Sciatic nerve (tissue), 2 donors: ENCODE results near the gene CAPSL. TPM values are rescaled to one million over a fixed set of nuclear protein-coding genes. Genes with fewer than 3 reads are reported as not detected.
"Not testable (repeated sequence)": the region's sequence is repeated elsewhere in the genome, so short reads cannot be mapped to it uniquely, and the experiment has no call there.

Experiments used
- ATAC-seq: fragments of 200-7000 bp; cut with Tn5 transposase; one replicate; pipeline ENCODE4 v1.9.1; 2020; ENCODE audit warnings: mild to moderate bottlenecking, moderate library complexity
- DNase-seq: peaks from one replicate; pipeline ENCODE4 v3.0.0-alpha.2; 2020; ENCODE audit warnings: low spot score
- intact Hi-C: fragments of 100-400 bp; cut with DNase I; formaldehyde crosslinking; loops from one replicate; pipeline ENCODE4 v1.14.2; 2022
- total RNA-seq: library from RNA; stranded (reverse); fragmentation: NEBNext Ultra II Directional; extraction: Animal tissue kit (Norgen Biotek cat#: 25700); gene quantifications from one replicate; pipeline ENCODE4 v1.2.1, GENCODE V29; 2021
- donor health status: DM: no; HTN: no; CAD: no.
- donor health status: DM: no; HTN: no; CAD: no.

The CAPSL gene
- total RNA-seq = not detected

GRCh38 chr5:35938568-35939227 is at the start of gene CAPSL:
TSS of gene CAPSL (minus strand) at chr5:35938622. CDS start at chr5:35921120, 17,502 bp downstream.
- no peak for DNase-seq
- intact Hi-C loops = no loop called here

GRCh38 chr5:35987776-35988175 is 49.4 kb upstream of the CAPSL start:
- ATAC-seq (no peak), DNase-seq (no peak)
- intact Hi-C loops = loop anchor here (5.0 kb wide), 1 partner anchor 450 kb away; no protein-coding TSS in a partner anchor

More at GRCh38 chr5:35938568-35939227, at the start of gene CAPSL:
- ATAC-seq = peak; percentile 52

- ATAC-seq (no peak), DNase-seq (no peak)
- intact Hi-C loops = no loop called here
These were observed 41.3 kb upstream of the CAPSL start for GRCh38 chr5:35979715-35980114.

- intact Hi-C loops, ATAC-seq, DNase-seq: not testable (repeated sequence)
These were observed 38.4 kb upstream of the CAPSL start for GRCh38 chr5:35976859-35977258.

- ATAC-seq = no peak
- intact Hi-C loops = no loop called here
- DNase-seq = no peak
These were observed 36.1 kb upstream of the CAPSL start for GRCh38 chr5:35974570-35974969.

- intact Hi-C loops = no loop called here
- ATAC-seq = no peak
- no peak for DNase-seq
These were observed 33.4 kb upstream of the CAPSL start for GRCh38 chr5:35971878-35972210.

GRCh38 chr5:35971186-35971877 is 32.9 kb upstream of the CAPSL start:
- intact Hi-C loops = no loop called here
- DNase-seq (no peak), ATAC-seq (no peak)

- ATAC-seq = no peak
- intact Hi-C loops = no loop called here
- no peak for DNase-seq
These were observed 25.0 kb upstream of the CAPSL start for GRCh38 chr5:35963381-35963843.

GRCh38 chr5:35960328-35960727 is 21.9 kb upstream of the CAPSL start:
- ATAC-seq (no peak), DNase-seq (no peak)
- intact Hi-C loops = no loop called here

- intact Hi-C loops = no loop called here
- ATAC-seq (no peak), DNase-seq (no peak)
These were observed 18.0 kb upstream of the CAPSL start for GRCh38 chr5:35956429-35956828.

- intact Hi-C loops = no loop called here
- ATAC-seq (no peak), DNase-seq (no peak)
These were observed 15.8 kb upstream of the CAPSL start for GRCh38 chr5:35954175-35954574.

- no peak for ATAC-seq
- no peak for DNase-seq
- intact Hi-C loops = no loop called here
These were observed 8.7 kb upstream of the CAPSL start for GRCh38 chr5:35947085-35947484.

GRCh38 chr5:35939639-35940038 is 1.2 kb upstream of the CAPSL start:
- ATAC-seq (no peak), DNase-seq (no peak)
- intact Hi-C loops = no loop called here

- no peak for DNase-seq
- ATAC-seq = peak; percentile 76
These were observed 11.9 kb downstream of the CAPSL start for GRCh38 chr5:35926389-35927051.

GRCh38 chr5:35924950-35925722 is 13.3 kb downstream of the CAPSL start:
- peak; percentile 72 for ATAC-seq
- intact Hi-C loops = loop anchor here (5.0 to 10.0 kb wide), 2 partner anchors 148 to 830 kb away; no protein-coding TSS in a partner anchor

More at GRCh38 chr5:35926389-35927051, 11.9 kb downstream of the CAPSL start:
- intact Hi-C loops = loop anchor here (5.0 to 10.0 kb wide), 2 partner anchors 149 to 832 kb away; no protein-coding TSS in a partner anchor

GRCh38 chr5:35924122-35924949 is 14.1 kb downstream of the CAPSL start:
- no peak for ATAC-seq
- DNase-seq = no peak
- intact Hi-C loops = loop anchor here (10.0 kb wide), 1 partner anchor 830 kb away; no protein-coding TSS in a partner anchor

More at GRCh38 chr5:35924950-35925722, 13.3 kb downstream of the CAPSL start:
- peak; percentile 72 for DNase-seq

- ATAC-seq (no peak), DNase-seq (no peak)
- intact Hi-C loops = loop anchor here (10.0 kb wide), 1 partner anchor 828 kb away; no protein-coding TSS in a partner anchor
These were observed 16.0 kb downstream of the CAPSL start for GRCh38 chr5:35922468-35922867.

- intact Hi-C loops = loop anchor here (10.0 kb wide), 1 partner anchor 827 kb away; no protein-coding TSS in a partner anchor
- DNase-seq (no peak), ATAC-seq (no peak)
These were observed 16.5 kb downstream of the CAPSL start for GRCh38 chr5:35921930-35922329.
